Mononuclear cell (primary cell): Measurements from ENCODE around the gene NENF. TPM values are rescaled to one million over a fixed set of nuclear protein-coding genes. Genes with fewer than 3 reads are reported as not detected.
"Not testable (repeated sequence)": the region's sequence is repeated elsewhere in the genome, so short reads cannot be mapped to it uniquely, and the experiment has no call there.

ENCODE experiments used
- H3K27me3 ChIP-seq: 2 replicates; pipeline ENCODE4 v1.6.0; 2011; ENCODE audit warnings: low read length, control low read depth; ENCODE audit not compliant: insufficient read depth
- H3K4me1 ChIP-seq: 2 replicates; pipeline ENCODE4 v1.5.1; 2011; ENCODE audit warnings: mild to moderate bottlenecking, low read length, control low read depth; ENCODE audit not compliant: insufficient read depth
- H3K4me3 ChIP-seq: 2 replicates; pipeline ENCODE4 v1.5.1; 2011; ENCODE audit warnings: mild to moderate bottlenecking, low read length, moderate library complexity
- H3K9me3 ChIP-seq: 2 replicates; pipeline ENCODE4 v1.5.1; 2011; ENCODE audit warnings: low read depth, mild to moderate bottlenecking, control low read depth, low read length
- total RNA-seq: library from RNA; depleted of rRNA; stranded (reverse); fragments of >200 nt; gene quantifications from one replicate; pipeline ENCODE4 v1.2.3, GENCODE V29; 2012

NENF gene
- total RNA-seq, 1 donor: 12.9 TPM

- Histone ChIP-seq H3K4me3 (no peak overlapping the region), H3K27me3 (no peaks in the 10 kb centered on the region), H3K4me1 (no peaks in the 10 kb centered on the region), H3K9me3 (no peaks in the 10 kb centered on the region)
These were observed 31.0 kb downstream of the NENF start for GRCh38 chr1:212463565-212464285.

- no peaks in the 10 kb centered on the region for H3K4me1 ChIP-seq
- H3K27me3 ChIP-seq: no peaks in the 10 kb centered on the region
- H3K4me3 ChIP-seq: no peak overlapping the region
- no peaks in the 10 kb centered on the region for H3K9me3 ChIP-seq
These were observed 32.6 kb downstream of the NENF start for GRCh38 chr1:212465311-212465710.

GRCh38 chr1:212466437-212466836, 33.7 kb downstream of the NENF start:
- Histone ChIP-seq H3K27me3 (no peaks in the 10 kb centered on the region), H3K4me3 (no peak overlapping the region), H3K4me1 (no peaks in the 10 kb centered on the region), H3K9me3 (no peaks in the 10 kb centered on the region)

GRCh38 chr1:212466898-212467650, 34.4 kb downstream of the NENF start:
- Histone ChIP-seq H3K9me3 (no peaks in the 10 kb centered on the region), H3K4me1 (no peaks in the 10 kb centered on the region), H3K4me3 (no peak overlapping the region), H3K27me3 (no peaks in the 10 kb centered on the region)

GRCh38 chr1:212467843-212468482, 35.2 kb downstream of the NENF start:
- no peaks in the 10 kb centered on the region for H3K4me1 ChIP-seq
- H3K27me3 ChIP-seq: no peaks in the 10 kb centered on the region
- no peak overlapping the region for H3K4me3 ChIP-seq
- no peaks in the 10 kb centered on the region for H3K9me3 ChIP-seq

- Histone ChIP-seq H3K4me3 (no peak overlapping the region), H3K9me3 (no peaks in the 10 kb centered on the region), H3K4me1 (no peaks in the 10 kb centered on the region), H3K27me3 (no peaks in the 10 kb centered on the region)
These were observed 37.3 kb downstream of the NENF start for GRCh38 chr1:212470059-212470458.

- Histone ChIP-seq H3K4me1 (no peaks in the 10 kb centered on the region), H3K9me3 (no peaks in the 10 kb centered on the region), H3K27me3 (no peaks in the 10 kb centered on the region), H3K4me3 (no peak overlapping the region)
These were observed 38.6 kb downstream of the NENF start for GRCh38 chr1:212471286-212471685.

- Histone ChIP-seq H3K4me1 (no peaks in the 10 kb centered on the region), H3K9me3 (no peaks in the 10 kb centered on the region), H3K27me3 (no peaks in the 10 kb centered on the region), H3K4me3 (no peak overlapping the region)
These were observed 39.4 kb downstream of the NENF start for GRCh38 chr1:212471891-212472675.

- Histone ChIP-seq H3K4me3 (no peak overlapping the region), H3K9me3 (no peaks in the 10 kb centered on the region), H3K4me1 (peaks cover 4% of the 10 kb centered on the region), H3K27me3 (no peaks in the 10 kb centered on the region)
These were observed 41.0 kb downstream of the NENF start for GRCh38 chr1:212473729-212474128.

- Histone ChIP-seq H3K4me3 (no peak overlapping the region), H3K27me3 (no peaks in the 10 kb centered on the region), H3K4me1 (peaks cover 4% of the 10 kb centered on the region), H3K9me3 (no peaks in the 10 kb centered on the region)
These were observed 42.4 kb downstream of the NENF start for GRCh38 chr1:212475151-212475550.

GRCh38 chr1:212475831-212476230, 43.1 kb downstream of the NENF start:
- not testable (repeated sequence) for H3K9me3 ChIP-seq, H3K27me3 ChIP-seq, H3K4me3 ChIP-seq, H3K4me1 ChIP-seq

- Histone ChIP-seq H3K4me3 (no peak overlapping the region), H3K4me1 (peaks cover 12% of the 10 kb centered on the region), H3K27me3 (no peaks in the 10 kb centered on the region), H3K9me3 (no peaks in the 10 kb centered on the region)
These were observed 44.4 kb downstream of the NENF start for GRCh38 chr1:212477014-212477679.

- Histone ChIP-seq H3K4me3 (no peak overlapping the region), H3K9me3 (no peaks in the 10 kb centered on the region), H3K4me1 (peaks cover 12% of the 10 kb centered on the region), H3K27me3 (no peaks in the 10 kb centered on the region)
These were observed 45.2 kb downstream of the NENF start for GRCh38 chr1:212477680-212478466.

- Histone ChIP-seq H3K4me3 (no peak overlapping the region), H3K4me1 (peaks cover 12% of the 10 kb centered on the region), H3K9me3 (no peaks in the 10 kb centered on the region)
These were observed 45.8 kb downstream of the NENF start for GRCh38 chr1:212478467-212479025.

More at GRCh38 chr1:212478467-212479025, 45.8 kb downstream of the NENF start:
- no peaks in the 10 kb centered on the region for H3K27me3 ChIP-seq
